H1 (cell line): ENCODE results near the gene WTIP. TPM values are rescaled to one million over a fixed set of nuclear protein-coding genes. Genes with fewer than 3 reads are reported as not detected.
"Not testable (repeated sequence)": the region's sequence is repeated elsewhere in the genome, so short reads cannot be mapped to it uniquely, and the experiment has no call there.

Experiments
- CTCF ChIA-PET: fragments of 300-600 bp; sonication (Branson Sonifier 250); formaldehyde crosslinking; loops from one replicate; lab custom pipeline; 2021; ENCODE audit not compliant: partially characterized antibody; lab: Charles Lee
- POLR2A ChIA-PET: fragments of 300-600 bp; sonication (Branson Sonifier 250); formaldehyde crosslinking; loops from one replicate; lab custom pipeline; 2021; ENCODE audit warnings: inconsistent platforms; ENCODE audit not compliant: partially characterized antibody; lab: Charles Lee
- DNase-seq, 2 experiments: peaks; one replicate each; pipeline versions ENCODE4 v3.0.0 to v3.0.0-alpha.2; 2010 to 2022; ENCODE audit warnings: low spot score in 2 of 2, low read depth in 1 of 2, mixed read lengths in 1 of 2
- FAIRE-seq: peaks from 2 replicates; lab custom pipeline; 2011; peaks lifted over from hg19 to GRCh38; lab: Jason Lieb, UNC
- H2AFZ ChIP-seq: 2 replicates; pipeline ENCODE4 v1.8.1; 2012; ENCODE audit warnings: low read length, inconsistent platforms
- H2AK5ac ChIP-seq: 2 replicates; pipeline ENCODE4 v1.6.1; 2013; ENCODE audit warnings: low read depth, low read length
- H2BK120ac ChIP-seq: replicated peaks from 2 replicates; pipeline ENCODE3; 2013; ENCODE audit warnings: low read depth, low read length, inconsistent platforms
- H2BK12ac ChIP-seq: 2 replicates; pipeline ENCODE4 v1.6.1; 2013; ENCODE audit warnings: low read depth, low read length
- H2BK15ac ChIP-seq: 2 replicates; pipeline ENCODE4 v1.6.1; 2013; ENCODE audit warnings: low read length
- H2BK20ac ChIP-seq: 2 replicates; pipeline ENCODE4 v1.6.1; 2013; ENCODE audit warnings: low read length
- H2BK5ac ChIP-seq: 2 replicates; pipeline ENCODE4 v1.6.1; 2013; ENCODE audit warnings: low read depth, low read length
- H3K14ac ChIP-seq: 2 replicates; pipeline ENCODE4 v1.6.1; 2013; ENCODE audit warnings: inconsistent platforms; ENCODE audit not compliant: insufficient read length
- H3K18ac ChIP-seq: 2 replicates; pipeline ENCODE4 v1.6.1; 2013; ENCODE audit warnings: low read length; ENCODE audit errors: extremely low read depth
- H3K23ac ChIP-seq: 2 replicates; pipeline ENCODE4 v1.6.1; 2013; ENCODE audit warnings: inconsistent platforms; ENCODE audit not compliant: insufficient read length
- H3K23me2 ChIP-seq: 2 replicates; pipeline ENCODE4 v1.6.1; 2013; ENCODE audit warnings: low read depth, low read length
- H3K27ac ChIP-seq: 2 replicates; pipeline ENCODE4 v1.6.1; 2011; ENCODE audit warnings: low read depth, low read length, inconsistent platforms
- H3K27me3 ChIP-seq, 4 experiments: replicated peaks in 1 of 4; 1 replicate in 1 of 4; 2 replicates in 3 of 4; pipeline versions ENCODE4 v1.6.1 to v1.8.1; 2011 to 2013; ENCODE audit warnings: low read length in 3 of 4, mild to moderate bottlenecking in 3 of 4, inconsistent platforms in 2 of 4, mixed read lengths in 2 of 4, moderate library complexity in 1 of 4; ENCODE audit not compliant: control insufficient read depth in 3 of 4, insufficient read depth in 3 of 4; ENCODE audit errors: extremely low read depth in 1 of 4
- H3K36me3 ChIP-seq, 4 experiments: 2 replicates each; pipeline versions ENCODE4 v1.6.1 to v1.8.1; 2011 to 2013; ENCODE audit warnings: mild to moderate bottlenecking in 4 of 4, low read length in 3 of 4, moderate library complexity in 2 of 4, control low read depth in 1 of 4, inconsistent platforms in 1 of 4; ENCODE audit not compliant: insufficient read depth in 4 of 4, control insufficient read depth in 2 of 4
- H3K4ac ChIP-seq: replicated peaks from 2 replicates; pipeline ENCODE3; 2013; ENCODE audit warnings: low read length, low read depth, mixed read lengths, inconsistent platforms; ENCODE audit not compliant: insufficient read length
- H3K4me1 ChIP-seq, 4 experiments: replicated peaks in 1 of 4; 1 replicate in 1 of 4; 2 replicates in 3 of 4; pipeline versions ENCODE4 v1.6.1 to v1.8.1; 2011 to 2013; ENCODE audit warnings: low read length in 3 of 4, inconsistent platforms in 2 of 4, mixed read lengths in 1 of 4; ENCODE audit not compliant: insufficient read depth in 4 of 4, control insufficient read depth in 3 of 4
- H3K4me2 ChIP-seq, 2 experiments: 2 replicates each; pipeline versions ENCODE4 v1.6.1 to v1.8.1; 2011 to 2013; ENCODE audit warnings: low read depth in 2 of 2, low read length in 2 of 2, control low read depth in 1 of 2, inconsistent platforms in 1 of 2, mild to moderate bottlenecking in 1 of 2; ENCODE audit not compliant: insufficient read depth in 1 of 2
- H3K4me3 ChIP-seq, 4 experiments: fragments of 200-600, 300-600 bp in 1 of 4; sonication (generic), shearing (Covaris generic), sonication (Bioruptor Twin) in 1 of 4; 2 replicates each; pipeline versions ENCODE4 v1.5.1 to v1.8.1; 2011 to 2016; ENCODE audit warnings: low read length in 4 of 4, low read depth in 3 of 4, control low read depth in 2 of 4, inconsistent platforms in 2 of 4, mild to moderate bottlenecking in 2 of 4, mixed read lengths in 1 of 4, moderate library complexity in 1 of 4; ENCODE audit not compliant: insufficient read depth in 2 of 4; ENCODE audit errors: extremely low read depth in 1 of 4
- H3K56ac ChIP-seq: replicated peaks from 2 replicates; pipeline ENCODE3; 2013; ENCODE audit warnings: low read depth, mild to moderate bottlenecking, mixed read lengths, low read length, inconsistent platforms; ENCODE audit not compliant: insufficient read length
- H3K79me1 ChIP-seq: 2 replicates; pipeline ENCODE4 v1.6.1; 2013; ENCODE audit warnings: low read depth, low read length, control low read depth
- H3K79me2 ChIP-seq, 2 experiments: 2 replicates each; pipeline versions ENCODE4 v1.6.1 to v1.8.1; 2012 to 2013; ENCODE audit warnings: low read length in 2 of 2, mild to moderate bottlenecking in 2 of 2, inconsistent platforms in 1 of 2; ENCODE audit not compliant: insufficient read depth in 2 of 2, control insufficient read depth in 1 of 2
- H3K9ac ChIP-seq, 4 experiments: replicated peaks in 1 of 4; 1 replicate in 1 of 4; 2 replicates in 3 of 4; pipeline versions ENCODE4 v1.6.1 to v1.8.1; 2011 to 2013; ENCODE audit warnings: low read depth in 3 of 4, low read length in 3 of 4, control low read depth in 2 of 4, mild to moderate bottlenecking in 2 of 4, moderate library complexity in 2 of 4, inconsistent platforms in 1 of 4; ENCODE audit errors: extremely low read depth in 1 of 4
- H3K9me3 ChIP-seq, 2 experiments: 2 replicates each; pipeline versions ENCODE4 v1.6.1 to v1.8.1; 2012 to 2013; ENCODE audit warnings: mild to moderate bottlenecking in 2 of 2, moderate library complexity in 2 of 2, control low read depth in 1 of 2, inconsistent platforms in 1 of 2, low read depth in 1 of 2, low read length in 1 of 2, mixed read lengths in 1 of 2; ENCODE audit not compliant: insufficient read depth in 2 of 2
- H4K20me1 ChIP-seq, 2 experiments: replicated peaks in 1 of 2; 2 replicates each; pipeline versions ENCODE3 to v1.8.1; 2011 to 2013; ENCODE audit warnings: inconsistent platforms in 2 of 2, low read length in 2 of 2, mild to moderate bottlenecking in 1 of 2; ENCODE audit not compliant: insufficient read depth in 2 of 2, control insufficient read depth in 1 of 2
- H4K5ac ChIP-seq: 2 replicates; pipeline ENCODE4 v1.6.1; 2013; ENCODE audit warnings: low read length, low read depth, mixed read lengths, inconsistent platforms; ENCODE audit not compliant: insufficient read length
- H4K8ac ChIP-seq: 2 replicates; pipeline ENCODE4 v1.8.0; 2013; ENCODE audit warnings: mild to moderate bottlenecking, moderate library complexity, low read length, inconsistent platforms; ENCODE audit not compliant: insufficient read depth; ENCODE audit errors: extremely low read depth
- H4K91ac ChIP-seq: replicated peaks from 2 replicates; pipeline ENCODE3; 2013; ENCODE audit warnings: low read length, mixed read lengths, inconsistent platforms; ENCODE audit not compliant: insufficient read length
- WGBS, 2 experiments: shearing (Covaris generic) in 1 of 2; methylation state at CpG; one replicate each; pipeline versions ENCODE4 v1.1.6 to v1.1.7; 2013 to 2015; ENCODE audit warnings: low lambda C conversion rate in 2 of 2, mixed read lengths in 2 of 2, inconsistent platforms in 1 of 2, low coverage in 1 of 2, missing lambda C conversion rate in 1 of 2; ENCODE audit not compliant: insufficient replicate concordance in 2 of 2, insufficient coverage in 1 of 2, insufficient read length in 1 of 2; ENCODE audit errors: extremely low coverage in 1 of 2, missing lambda C conversion rate in 1 of 2; 5-methylcytosine and 5-hydroxymethylcytosine counted together
- polyA plus RNA-seq, 7 experiments: library from polyadenylated mRNA; depleted of rRNA in 3 of 7; stranded (reverse) in 5 of 7; unstranded in 2 of 7; fragments of >200 nt in 5 of 7; fragments of 200-250 nt in 2 of 7; gene quantifications; 1 replicate in 5 of 7; 2 replicates in 1 of 7; 4 replicates in 1 of 7; pipeline versions ENCODE4 v1.2.1 to v1.2.3, GENCODE V29; 2011 to 2013; ENCODE audit warnings: missing spikeins in 2 of 7, mixed read lengths in 2 of 7
- total RNA-seq: library from RNA; stranded (reverse); fragmentation: NEBNext Ultra II Directional; extraction: Animal tissue kit (Norgen Biotek cat#: 25700); gene quantifications from 2 replicates; pipeline ENCODE4 v1.2.1, GENCODE V29; 2021

The WTIP gene
- total and polyA plus RNA-seq, 2 of the 8 experiments (the other 6 are each of a cell fraction or from before 2014, with no cell fraction given) = 8.7 to 15.4 TPM

- H3K9me3 ChIP-seq, H3K4me1 ChIP-seq, H2BK15ac ChIP-seq, H3K27me3 ChIP-seq, H3K4ac ChIP-seq, H2BK20ac ChIP-seq, H3K79me1 ChIP-seq, H3K79me2 ChIP-seq, H3K4me2 ChIP-seq, H2BK12ac ChIP-seq, H3K9ac ChIP-seq, H4K91ac ChIP-seq, H2AK5ac ChIP-seq, FAIRE-seq, H2BK5ac ChIP-seq, H3K23ac ChIP-seq, H4K20me1 ChIP-seq, H4K8ac ChIP-seq, H3K27ac ChIP-seq, H3K56ac ChIP-seq, H3K4me3 ChIP-seq, H3K23me2 ChIP-seq, H3K14ac ChIP-seq, H2AFZ ChIP-seq, H4K5ac ChIP-seq, H2BK120ac ChIP-seq, DNase-seq, CTCF ChIA-PET, H3K18ac ChIP-seq: not testable (repeated sequence)
- WGBS, 2 experiments = 87% methylated on average over 5 of the region's 5 CpGs; no CpG with 5 or more reads in 1 of the 2 experiments
- POLR2A ChIA-PET = interaction anchor here (1.2 kb wide), 1 partner anchor 10 kb away, joined by 6 read pairs; no protein-coding TSS in a partner anchor
- peaks cover 18 to 80% (median 58%) of the 10 kb centered on the region in 4 experiments for H3K36me3 ChIP-seq
Measured at GRCh38 chr19:34469026-34469425, 12.5 kb upstream of the WTIP start.
